ENCODE data around the gene WDR36.

GRCh38 chr5:111172504-111172903, 80.4 kb downstream of the WDR36 start:
- no peak for TF ChIP-seq POLR2A (IDR thresholded peaks at IDR 0.05; ENCODE audit: low read depth, low read length)
- no peak for TF ChIP-seq CTCF (conservative IDR thresholded peaks at IDR 0.05; ENCODE audit: low read depth, low read length)
- no peak for TF ChIP-seq MAFK (IDR thresholded peaks at IDR 0.05; ENCODE audit: low read depth, low read length)
- no peak for TF ChIP-seq USF2 (IDR thresholded peaks at IDR 0.05; ENCODE audit: low read depth, low read length)
- no peak for TF ChIP-seq RCOR1 (IDR thresholded peaks at IDR 0.05; ENCODE audit: insufficient replicate concordance, low read length)
- no peak for TF ChIP-seq MAZ (IDR thresholded peaks at IDR 0.05; ENCODE audit: borderline replicate concordance, low read depth, low read length)
- no peak for TF ChIP-seq SMC3 (IDR thresholded peaks at IDR 0.05; ENCODE audit: low read depth, low read length)
- no peak for TF ChIP-seq FOS (IDR thresholded peaks at IDR 0.05; ENCODE audit: low read depth, low read length)

All from IMR-90 (cell line).